Stimulated activated memory B cell treated with anti-CD40 and anti-IgM and Interleukin-4, amounts not matched to agents 10 μg/mL and 1 μg/mL and 100 μg/mL, for 72 hours (primary cell): ENCODE results near the gene MYRFL.

Experiments
- ATAC-seq: fragments of 150-1000 bp; cut with Tn5 transposase; 2 replicates; pipeline ENCODE4 v1.10.0; 2021
- H3K27ac Mint-ChIP-seq: one replicate; pipeline ENCODE4 v1.8.0; 2022; ENCODE audit warnings: mild to moderate bottlenecking, mixed read lengths
- H3K27me3 Mint-ChIP-seq: one replicate; pipeline ENCODE4 v1.8.0; 2022; ENCODE audit warnings: mixed read lengths
- H3K36me3 Mint-ChIP-seq: one replicate; pipeline ENCODE4 v1.8.0; 2022; ENCODE audit warnings: mixed read lengths
- H3K4me1 Mint-ChIP-seq: one replicate; pipeline ENCODE4 v1.8.0; 2022; ENCODE audit warnings: mixed read lengths
- H3K4me3 Mint-ChIP-seq: one replicate; pipeline ENCODE4 v1.8.0; 2022; ENCODE audit warnings: mild to moderate bottlenecking, moderate library complexity, mixed read lengths
- H3K9me3 Mint-ChIP-seq: one replicate; pipeline ENCODE4 v1.8.0; 2022; ENCODE audit warnings: mixed read lengths

The MYRFL gene

DNA sequence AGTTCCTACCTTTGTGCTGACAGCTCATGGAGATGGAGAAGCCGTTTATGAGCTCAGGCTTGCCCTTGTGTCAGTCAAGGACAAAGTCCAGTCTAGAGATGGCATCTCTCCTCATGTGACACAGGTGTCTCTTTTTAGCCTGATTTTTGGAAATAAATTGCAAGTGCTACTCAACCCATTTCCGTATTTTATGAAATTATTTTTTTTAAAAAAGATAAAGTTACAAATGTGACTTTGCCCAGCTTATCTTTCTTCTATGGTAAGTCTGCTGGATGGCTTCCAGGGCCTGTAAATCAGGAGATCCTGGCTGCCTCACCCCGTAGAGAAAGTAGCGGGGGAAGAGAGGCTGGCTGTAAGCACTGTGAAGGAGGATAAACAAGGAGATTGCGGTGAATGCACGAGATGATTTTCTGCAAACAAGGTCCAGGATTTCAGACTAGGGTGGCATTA is 169.7 kb downstream of the MYRFL start:
- peaks cover 9% of the 10 kb centered on the region for H3K27me3 Mint-ChIP-seq
- ATAC-seq, result no peak
- H3K36me3 Mint-ChIP-seq, result no peaks in the 10 kb centered on the region
- no peak overlapping the region for H3K4me3 Mint-ChIP-seq
- H3K9me3 Mint-ChIP-seq, result peaks cover 7% of the 10 kb centered on the region
- no peaks in the 10 kb centered on the region for H3K4me1 Mint-ChIP-seq
- no peak overlapping the region for H3K27ac Mint-ChIP-seq

- Mint-ChIP-seq H3K36me3 (no peaks in the 10 kb centered on the region), H3K4me3 (no peak overlapping the region), H3K27me3 (peaks cover 9% of the 10 kb centered on the region), H3K27ac (no peak overlapping the region), H3K4me1 (no peaks in the 10 kb centered on the region), H3K9me3 (peaks cover 7% of the 10 kb centered on the region)
- no peak for ATAC-seq
Observed at GRCh38 chr12:69996241-69996640, 171.2 kb downstream of the MYRFL start.

DNA sequence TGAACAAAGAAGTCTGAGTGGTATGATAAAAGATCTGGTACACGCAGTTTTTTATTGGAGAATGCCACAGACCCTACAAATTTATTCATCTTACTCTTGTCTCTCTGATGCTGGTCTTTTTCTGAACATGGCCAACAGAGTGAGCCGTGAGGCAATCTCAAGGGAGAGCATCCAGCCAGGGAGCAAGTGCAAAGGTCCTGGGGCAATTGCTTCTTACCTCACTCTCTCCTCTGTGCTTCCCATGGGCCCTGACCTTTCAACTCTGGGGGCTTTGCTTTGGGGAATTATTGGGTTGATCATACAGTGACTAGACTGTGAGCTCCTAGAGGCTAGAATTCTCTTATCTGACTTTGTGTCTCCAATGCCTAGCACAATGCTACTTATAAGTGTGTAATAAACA is 171.7 kb downstream of the MYRFL start:
- no peak for ATAC-seq
- H3K27me3 Mint-ChIP-seq, result peaks cover 8% of the 10 kb centered on the region
- no peak overlapping the region for H3K27ac Mint-ChIP-seq
- H3K4me1 Mint-ChIP-seq, result no peaks in the 10 kb centered on the region
- no peaks in the 10 kb centered on the region for H3K36me3 Mint-ChIP-seq
- H3K4me3 Mint-ChIP-seq, result no peak overlapping the region
- H3K9me3 Mint-ChIP-seq, result peaks cover 7% of the 10 kb centered on the region

GRCh38 chr12:69998011-69998410 is 173.0 kb downstream of the MYRFL start:
- peaks cover 6% of the 10 kb centered on the region for H3K9me3 Mint-ChIP-seq
- no peaks in the 10 kb centered on the region for H3K36me3 Mint-ChIP-seq
- no peak overlapping the region for H3K27ac Mint-ChIP-seq
- H3K4me1 Mint-ChIP-seq, result no peaks in the 10 kb centered on the region
- no peak for ATAC-seq
- no peak overlapping the region for H3K4me3 Mint-ChIP-seq
- no peaks in the 10 kb centered on the region for H3K27me3 Mint-ChIP-seq

GRCh38 chr12:69998922-69999321 is 173.9 kb downstream of the MYRFL start:
- Mint-ChIP-seq H3K27me3 (no peaks in the 10 kb centered on the region), H3K4me3 (no peak overlapping the region), H3K9me3 (no peaks in the 10 kb centered on the region), H3K4me1 (no peaks in the 10 kb centered on the region), H3K27ac (no peak overlapping the region), H3K36me3 (no peaks in the 10 kb centered on the region)
- no peak for ATAC-seq

- H3K4me1 Mint-ChIP-seq, result no peaks in the 10 kb centered on the region
- no peak overlapping the region for H3K27ac Mint-ChIP-seq
- no peaks in the 10 kb centered on the region for H3K9me3 Mint-ChIP-seq
- H3K36me3 Mint-ChIP-seq, result no peaks in the 10 kb centered on the region
- no peak overlapping the region for H3K4me3 Mint-ChIP-seq
- H3K27me3 Mint-ChIP-seq, result no peaks in the 10 kb centered on the region
- no peak for ATAC-seq
Observed at GRCh38 chr12:69999561-69999960, 174.5 kb downstream of the MYRFL start.

- no peak for ATAC-seq
- H3K4me1 Mint-ChIP-seq, result no peaks in the 10 kb centered on the region
Observed at GRCh38 chr12:70002097-70002911, 177.3 kb downstream of the MYRFL start.

DNA sequence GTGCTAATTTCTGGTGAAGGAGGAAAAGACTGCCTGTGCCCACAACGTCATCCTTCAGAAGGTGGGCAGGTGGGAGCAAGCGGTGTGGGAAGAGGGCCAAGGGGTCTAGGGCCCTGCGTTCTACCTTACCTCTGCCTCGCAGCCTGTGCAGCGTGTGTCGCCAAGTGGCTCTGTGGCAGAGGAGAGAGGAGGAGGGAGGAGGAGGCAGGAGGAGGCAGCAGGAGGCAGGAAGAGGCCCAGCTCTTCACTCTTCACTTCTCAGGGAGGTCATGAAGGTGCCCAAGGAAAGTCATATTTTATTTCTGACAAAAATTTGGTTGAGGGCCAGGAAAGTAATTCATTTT is 177.9 kb downstream of the MYRFL start:
- peaks cover 2% of the 10 kb centered on the region for H3K9me3 Mint-ChIP-seq
- H3K4me3 Mint-ChIP-seq, result no peak overlapping the region
- no peaks in the 10 kb centered on the region for H3K4me1 Mint-ChIP-seq
- no peak overlapping the region for H3K27ac Mint-ChIP-seq
- no peaks in the 10 kb centered on the region for H3K27me3 Mint-ChIP-seq
- ATAC-seq, result no peak
- no peaks in the 10 kb centered on the region for H3K36me3 Mint-ChIP-seq

More at GRCh38 chr12:70002097-70002911, 177.3 kb downstream of the MYRFL start:
- peaks cover 2% of the 10 kb centered on the region for H3K9me3 Mint-ChIP-seq
- H3K27ac Mint-ChIP-seq, result no peak overlapping the region
- H3K36me3 Mint-ChIP-seq, result no peaks in the 10 kb centered on the region
- no peaks in the 10 kb centered on the region for H3K27me3 Mint-ChIP-seq
- H3K4me3 Mint-ChIP-seq, result no peak overlapping the region

DNA sequence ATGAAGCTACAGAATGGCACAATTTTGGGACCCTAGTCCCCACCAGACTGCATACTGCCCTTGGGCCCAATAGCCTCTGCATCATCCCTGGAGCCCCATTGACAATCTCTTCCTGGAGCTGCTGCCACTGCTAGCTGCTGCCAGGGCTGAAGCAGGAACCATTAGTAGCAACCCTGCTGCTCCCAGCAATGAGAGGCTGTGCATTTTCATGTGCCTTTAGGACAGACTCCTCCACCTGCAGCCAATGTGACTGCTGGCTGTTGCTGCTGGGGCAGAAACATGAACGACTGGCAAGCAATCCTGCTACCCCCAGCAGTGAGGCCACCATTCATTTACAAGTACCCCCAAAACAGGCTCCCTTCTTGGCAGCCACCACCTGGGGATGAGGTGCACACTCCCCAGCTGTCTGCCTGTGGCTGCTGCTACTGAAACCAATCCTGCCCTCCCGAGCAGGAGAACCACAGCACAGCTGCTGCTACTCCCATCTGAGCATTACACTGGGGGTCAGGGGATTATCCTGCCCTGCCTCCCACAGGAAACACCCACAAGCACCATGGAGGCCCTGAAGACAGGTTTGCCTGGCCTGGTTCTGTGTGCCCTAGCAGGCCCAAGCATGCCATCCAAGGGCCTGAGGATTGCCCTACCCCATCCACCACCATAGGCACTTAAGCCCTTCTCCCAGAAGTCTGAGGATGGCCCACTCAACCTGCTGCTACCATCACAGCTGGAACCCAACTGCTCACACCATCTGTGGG is 181.0 kb downstream of the MYRFL start:
- Mint-ChIP-seq H3K27ac (no peak overlapping the region), H3K36me3 (peaks cover 8% of the 10 kb centered on the region), H3K27me3 (peaks cover 21% of the 10 kb centered on the region), H3K9me3 (peaks cover 13% of the 10 kb centered on the region), H3K4me3 (no peak overlapping the region), H3K4me1 (no peaks in the 10 kb centered on the region)
- ATAC-seq, result no peak

DNA sequence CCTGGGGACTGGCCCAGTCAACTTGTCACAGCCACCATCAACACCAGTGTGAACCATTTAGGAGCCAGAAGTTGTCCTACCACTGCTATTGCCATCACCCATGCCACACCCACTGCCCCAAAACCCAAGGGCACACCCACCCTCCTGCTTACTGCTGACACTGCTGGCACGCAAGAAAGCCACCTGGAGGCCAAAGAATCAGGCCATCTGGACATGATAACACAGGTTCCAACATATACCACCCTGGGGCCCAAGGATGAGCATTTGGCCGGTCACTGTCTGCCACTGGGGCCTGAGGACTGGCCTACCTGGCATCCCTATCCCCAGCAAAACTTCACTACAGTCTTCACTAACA is 181.6 kb downstream of the MYRFL start:
- Mint-ChIP-seq H3K36me3 (peaks cover 8% of the 10 kb centered on the region), H3K9me3 (peaks cover 13% of the 10 kb centered on the region), H3K27ac (no peak overlapping the region), H3K4me1 (no peaks in the 10 kb centered on the region), H3K27me3 (peaks cover 25% of the 10 kb centered on the region), H3K4me3 (no peak overlapping the region)
- ATAC-seq, result no peak

GRCh38 chr12:70007687-70008086 is 182.7 kb downstream of the MYRFL start:
- Mint-ChIP-seq H3K27ac (no peak overlapping the region), H3K36me3 (peaks cover 8% of the 10 kb centered on the region), H3K4me1 (no peaks in the 10 kb centered on the region), H3K9me3 (peaks cover 13% of the 10 kb centered on the region), H3K4me3 (no peak overlapping the region), H3K27me3 (peaks cover 29% of the 10 kb centered on the region)
- ATAC-seq, result no peak
